Measurements from ENCODE around the gene TRAF4.
"Not testable (repeated sequence)": the region's sequence is repeated elsewhere in the genome, so short reads cannot be mapped to it uniquely, and the experiment has no call there.

Gene TRAF4

GRCh38 chr17:28734712-28735241, 9.0 kb upstream of the TRAF4 start:
- DNase-seq: no peak

DNA sequence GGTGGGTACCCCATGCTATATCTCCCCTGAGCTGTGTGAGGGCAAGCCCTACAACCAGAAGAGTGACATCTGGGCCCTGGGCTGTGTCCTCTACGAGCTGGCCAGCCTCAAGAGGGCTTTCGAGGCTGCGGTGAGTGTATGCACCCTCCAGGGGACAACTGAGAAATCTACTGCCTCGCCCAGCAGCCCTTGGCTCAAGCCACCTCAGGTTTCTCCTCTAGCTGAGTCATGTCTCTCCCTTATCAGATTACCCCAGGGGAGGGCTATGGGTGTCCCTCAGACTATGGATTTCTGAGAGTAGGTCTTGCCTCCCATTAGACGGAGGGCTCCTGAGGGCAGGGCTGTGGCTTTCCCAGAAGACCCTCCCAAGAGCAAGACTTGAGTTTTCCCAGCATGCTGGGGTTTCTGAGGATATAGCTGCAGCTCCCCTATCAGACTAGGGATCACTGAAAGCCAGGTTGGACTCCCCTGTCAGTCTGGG, 8.5 kb upstream of the TRAF4 start:
- no peak for DNase-seq

DNA sequence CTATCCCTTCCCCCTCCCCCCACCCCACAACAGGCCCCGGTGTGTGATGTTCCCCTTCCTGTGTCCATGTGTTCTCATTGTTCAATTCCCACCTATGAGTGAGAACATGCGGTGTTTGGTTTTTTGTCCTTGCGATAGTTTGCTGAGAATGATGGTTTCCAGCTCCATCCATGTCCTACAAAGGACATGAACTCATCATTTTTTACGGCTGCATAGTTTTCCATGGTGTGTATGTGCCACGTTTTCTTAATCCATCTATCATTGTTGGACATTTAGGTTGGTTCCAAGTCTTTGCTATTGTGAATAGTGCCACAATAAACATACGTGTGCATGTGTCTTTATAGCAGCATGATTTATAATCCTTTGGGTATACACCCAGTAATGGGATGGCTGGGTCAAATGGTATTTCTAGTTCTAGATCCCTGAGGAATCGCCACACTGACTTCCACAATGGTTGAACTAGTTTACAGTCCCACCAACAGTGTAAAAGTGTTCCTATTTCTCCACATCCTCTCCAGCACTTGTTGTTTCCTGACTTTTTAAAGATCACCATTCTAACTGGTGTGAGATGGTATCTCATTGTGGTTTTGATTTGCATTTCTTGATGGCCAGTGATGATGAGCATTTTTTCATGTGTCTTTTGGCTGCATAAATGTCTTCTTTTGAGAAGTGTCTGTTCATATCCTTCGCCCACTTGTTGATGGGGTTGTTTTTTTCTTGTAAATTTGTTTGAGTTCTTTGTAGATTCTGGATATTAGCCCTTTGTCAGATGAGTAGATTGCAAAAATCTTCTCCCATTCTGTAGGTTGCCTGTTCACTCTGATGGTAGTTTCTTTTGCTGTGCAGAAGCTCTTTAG, 7.7 kb upstream of the TRAF4 start:
- DNase-seq: not testable (repeated sequence)

DNA sequence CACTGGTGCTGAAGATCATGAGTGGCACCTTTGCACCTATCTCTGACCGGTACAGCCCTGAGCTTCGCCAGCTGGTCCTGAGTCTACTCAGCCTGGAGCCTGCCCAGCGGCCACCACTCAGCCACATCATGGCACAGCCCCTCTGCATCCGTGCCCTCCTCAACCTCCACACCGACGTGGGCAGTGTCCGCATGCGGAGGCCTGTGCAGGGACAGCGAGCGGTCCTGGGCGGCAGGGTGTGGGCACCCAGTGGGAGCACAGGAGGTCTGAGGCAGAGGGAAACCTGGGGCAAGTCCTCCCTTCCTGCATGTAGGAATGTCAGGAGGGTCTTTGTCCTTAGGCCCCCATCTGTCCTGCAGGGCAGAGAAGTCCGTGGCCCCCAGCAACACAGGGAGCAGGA, 6.5 kb upstream of the TRAF4 start:
- no peak for DNase-seq

GRCh38 chr17:28737770-28738679, 5.8 kb upstream of the TRAF4 start:
- DNase-seq: no peak

DNA sequence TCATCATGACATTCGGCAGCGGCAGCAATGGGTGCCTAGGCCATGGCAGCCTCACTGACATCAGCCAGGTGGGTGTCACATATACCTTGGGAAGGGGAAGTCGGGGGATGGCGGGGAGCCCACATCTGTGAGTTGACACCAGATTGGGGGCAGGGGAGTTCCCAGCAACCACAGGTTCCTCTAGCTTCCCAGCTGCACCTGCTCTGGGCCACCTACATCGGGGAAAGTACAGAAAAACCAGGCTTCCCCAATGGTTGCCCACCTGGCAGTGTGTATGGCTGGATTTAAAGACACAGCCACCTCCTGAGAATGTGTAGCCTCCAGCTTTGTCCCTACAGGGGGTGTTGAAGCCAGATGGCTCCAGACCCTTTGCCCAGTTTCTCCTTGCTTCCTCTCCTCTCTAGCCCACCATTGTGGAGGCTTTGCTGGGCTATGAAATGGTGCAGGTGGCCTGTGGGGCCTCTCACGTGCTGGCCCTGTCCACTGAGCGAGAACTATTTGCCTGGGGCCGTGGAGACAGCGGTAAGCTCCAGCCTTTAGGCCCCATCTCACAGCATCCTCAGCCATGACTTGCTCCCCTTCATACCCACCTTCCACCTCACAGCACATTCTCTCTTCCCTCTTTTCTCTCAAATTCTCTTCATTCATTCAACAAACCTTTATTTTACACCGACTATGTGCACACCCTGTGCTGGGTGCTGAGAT, 5.0 kb upstream of the TRAF4 start:
- peak; percentile 56 to 88 for DNase-seq

GRCh38 chr17:28740406-28741357, 3.1 kb upstream of the TRAF4 start:
- no peak for DNase-seq

DNA sequence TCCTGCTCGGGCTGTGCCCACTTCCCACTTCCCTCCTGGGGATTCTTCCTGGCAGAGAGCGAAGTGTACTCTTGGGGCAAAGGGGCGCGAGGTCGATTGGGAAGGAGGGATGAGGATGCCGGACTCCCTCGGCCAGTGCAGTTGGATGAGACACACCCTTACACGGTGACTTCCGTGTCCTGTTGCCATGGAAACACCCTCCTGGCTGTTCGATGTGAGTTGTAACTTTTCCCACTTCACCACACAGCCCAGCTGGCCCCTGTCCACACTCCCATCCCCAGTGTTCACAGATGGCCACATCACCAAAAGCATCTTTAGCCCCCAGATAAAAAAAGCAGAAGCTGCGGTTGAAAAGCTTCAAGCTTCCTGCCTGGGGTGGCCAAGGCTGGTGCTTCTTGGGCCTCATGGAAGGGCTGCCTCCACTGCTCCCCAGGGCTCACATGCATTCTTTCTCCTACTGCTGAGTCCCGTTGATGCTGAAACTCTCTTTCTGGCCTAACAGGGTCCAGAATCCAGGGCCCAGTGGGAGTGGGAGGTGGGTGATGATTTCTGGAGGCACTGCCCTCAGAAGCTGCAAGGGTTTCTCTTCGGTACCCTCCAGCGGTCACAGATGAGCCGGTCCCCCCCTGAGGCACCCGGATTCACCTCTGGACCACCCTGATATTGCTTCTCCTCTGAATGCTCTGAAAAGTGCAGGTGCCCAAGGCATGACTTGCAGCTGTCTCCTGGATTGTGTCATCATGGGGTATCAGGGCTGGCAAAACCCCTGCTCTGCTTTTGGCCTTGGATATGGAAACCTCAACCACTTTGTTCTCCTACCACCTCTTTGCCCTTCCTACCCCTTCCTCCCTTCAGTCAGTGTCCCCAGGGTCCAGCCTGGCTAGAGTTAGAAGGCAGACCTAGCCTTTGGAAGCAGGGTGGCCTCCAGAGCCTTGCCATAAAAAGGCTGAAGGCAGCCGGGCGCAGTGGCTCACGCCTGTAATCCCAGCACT, 2.2 kb upstream of the TRAF4 start:
- DNase-seq: no peak

DNA sequence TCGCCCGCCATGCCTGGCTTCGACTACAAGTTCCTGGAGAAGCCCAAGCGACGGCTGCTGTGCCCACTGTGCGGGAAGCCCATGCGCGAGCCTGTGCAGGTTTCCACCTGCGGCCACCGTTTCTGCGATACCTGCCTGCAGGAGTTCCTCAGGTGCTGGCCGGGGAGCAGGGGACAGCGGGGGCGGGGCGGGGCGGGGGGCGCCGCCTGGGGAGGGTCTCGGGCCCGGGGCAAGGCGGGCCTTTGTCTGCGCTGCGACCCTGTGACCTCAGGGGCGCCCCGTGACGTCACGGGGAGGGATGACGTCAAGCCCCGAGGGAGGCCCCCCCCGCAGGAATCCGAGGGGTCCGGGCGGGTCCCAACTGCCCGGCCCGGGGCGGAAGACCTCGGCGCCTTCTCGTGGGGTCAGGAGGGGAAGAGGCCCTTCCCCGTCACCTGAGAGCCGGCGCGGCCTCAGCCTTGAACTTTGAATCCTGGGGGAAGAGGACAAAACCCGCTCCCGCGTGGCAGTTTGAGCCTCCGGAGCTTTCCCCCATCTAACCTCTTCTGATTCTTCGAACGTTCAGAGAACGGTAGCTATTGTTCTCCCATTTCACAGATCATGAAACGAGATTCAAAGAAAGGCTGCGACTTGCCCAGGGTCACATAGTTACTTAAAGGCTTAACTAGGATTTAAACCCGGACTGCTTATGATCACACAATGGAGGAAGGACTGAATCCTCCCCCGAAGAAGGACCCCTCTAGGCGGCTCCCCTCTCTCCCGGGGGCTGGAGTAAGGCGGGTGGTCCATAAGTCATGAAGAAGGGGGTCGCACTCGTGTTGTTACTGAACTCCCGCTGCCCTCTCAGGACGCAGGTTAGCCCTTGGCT, 527 bp downstream of the TRAF4 start:
- DNase-seq: peak; percentile 65 to 78

DNA sequence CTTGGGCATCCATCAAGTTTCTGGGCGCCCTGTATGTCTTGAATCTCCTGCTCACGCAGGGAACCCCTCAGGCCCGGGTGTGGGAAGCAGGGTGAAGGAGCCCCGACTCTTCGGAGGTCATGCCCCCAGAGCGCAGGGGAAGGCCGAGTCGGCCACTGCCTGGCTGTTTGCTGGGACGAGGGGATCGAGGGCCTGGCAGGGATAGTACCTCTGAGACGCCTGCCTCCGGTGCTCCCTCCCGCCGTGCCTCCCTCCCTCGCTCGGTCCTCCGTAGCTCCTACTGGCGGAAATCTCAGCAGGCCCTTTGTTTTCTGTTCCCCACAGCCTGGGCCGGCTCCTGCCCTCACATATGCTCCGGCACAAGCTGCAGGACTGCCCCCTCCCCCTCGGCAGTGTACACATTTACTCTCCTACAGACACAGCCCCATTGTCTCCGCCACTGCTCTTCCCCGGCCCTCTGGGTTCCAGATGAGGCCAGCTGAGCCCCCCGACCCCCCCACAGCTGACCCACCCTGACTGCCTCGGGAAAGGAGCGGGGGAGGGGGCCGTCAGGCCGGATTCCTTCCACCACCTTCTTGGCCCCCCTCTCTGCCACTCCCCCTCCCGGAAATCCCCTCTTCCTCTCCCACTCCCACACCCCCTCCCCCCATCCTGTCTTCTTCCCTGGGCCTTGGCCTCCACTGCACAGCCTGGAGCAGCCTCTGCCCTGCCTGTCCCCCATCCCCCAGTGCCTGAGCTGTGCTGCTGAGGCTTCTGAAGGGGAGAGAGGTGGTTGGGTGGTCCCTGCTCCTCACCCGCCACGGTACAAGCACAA, 1.4 kb downstream of the TRAF4 start:
- DNase-seq: peak; percentile 27 to 34

GRCh38 chr17:28745786-28746411, 2.1 kb downstream of the TRAF4 start:
- DNase-seq: no peak

DNA sequence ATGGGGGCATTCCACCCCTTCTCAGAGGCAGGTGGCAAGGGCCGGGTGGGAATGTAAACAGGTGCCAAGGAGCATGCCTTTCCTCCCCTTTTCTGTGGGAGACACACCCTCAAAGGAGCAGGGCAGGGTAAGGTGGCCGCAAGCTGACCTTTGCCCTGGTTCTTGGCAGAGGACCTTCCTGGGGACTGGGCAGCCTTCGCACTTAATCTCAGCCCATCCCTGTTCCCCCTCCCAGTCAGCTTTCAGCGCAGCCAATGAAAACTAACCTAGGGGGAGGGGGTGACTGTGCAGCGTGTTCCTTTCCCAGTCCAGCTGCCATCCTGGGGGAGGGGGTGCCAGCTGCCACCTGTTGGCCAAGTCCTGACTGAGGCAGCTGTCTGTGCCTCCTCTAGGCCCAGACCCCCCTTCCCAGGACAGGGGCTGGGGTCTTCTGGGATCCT, 2.8 kb downstream of the TRAF4 start:
- no peak for DNase-seq

- DNase-seq: no peak
Measured at GRCh38 chr17:28747051-28747691, 3.4 kb downstream of the TRAF4 start.

- DNase-seq: no peak
Measured at GRCh38 chr17:28747801-28748750, 4.3 kb downstream of the TRAF4 start.

- DNase-seq: no peak
Measured at GRCh38 chr17:28748852-28749515, 5.2 kb downstream of the TRAF4 start.

All from stimulated activated CD4-positive, alpha-beta T cell treated with anti-CD3 and anti-CD28 coated beads, Interleukin-4, amount 100 ng/mL, for 4 hours (primary cell).